Panc1 (cell line): ENCODE data around the gene UBE2M.

Source experiments
- TF ChIP-seq, protein P1 (sequence below): fragments of 450-650 bp; IDR thresholded peaks from 2 replicates; pipeline ENCODE4 v1.5.1; 2017; ENCODE audit warnings: mild to moderate bottlenecking
- TF ChIP-seq, protein P2 (sequence below), 2 experiments: IDR thresholded peaks; 2 replicates each; pipeline ENCODE4 v1.6.1; 2011 to 2012; ENCODE audit warnings: low read depth in 2 of 2, control low read depth in 1 of 2, low read length in 1 of 2, mild to moderate bottlenecking in 1 of 2, moderate library complexity in 1 of 2; ENCODE audit not compliant: insufficient read depth in 1 of 2

DNA sequence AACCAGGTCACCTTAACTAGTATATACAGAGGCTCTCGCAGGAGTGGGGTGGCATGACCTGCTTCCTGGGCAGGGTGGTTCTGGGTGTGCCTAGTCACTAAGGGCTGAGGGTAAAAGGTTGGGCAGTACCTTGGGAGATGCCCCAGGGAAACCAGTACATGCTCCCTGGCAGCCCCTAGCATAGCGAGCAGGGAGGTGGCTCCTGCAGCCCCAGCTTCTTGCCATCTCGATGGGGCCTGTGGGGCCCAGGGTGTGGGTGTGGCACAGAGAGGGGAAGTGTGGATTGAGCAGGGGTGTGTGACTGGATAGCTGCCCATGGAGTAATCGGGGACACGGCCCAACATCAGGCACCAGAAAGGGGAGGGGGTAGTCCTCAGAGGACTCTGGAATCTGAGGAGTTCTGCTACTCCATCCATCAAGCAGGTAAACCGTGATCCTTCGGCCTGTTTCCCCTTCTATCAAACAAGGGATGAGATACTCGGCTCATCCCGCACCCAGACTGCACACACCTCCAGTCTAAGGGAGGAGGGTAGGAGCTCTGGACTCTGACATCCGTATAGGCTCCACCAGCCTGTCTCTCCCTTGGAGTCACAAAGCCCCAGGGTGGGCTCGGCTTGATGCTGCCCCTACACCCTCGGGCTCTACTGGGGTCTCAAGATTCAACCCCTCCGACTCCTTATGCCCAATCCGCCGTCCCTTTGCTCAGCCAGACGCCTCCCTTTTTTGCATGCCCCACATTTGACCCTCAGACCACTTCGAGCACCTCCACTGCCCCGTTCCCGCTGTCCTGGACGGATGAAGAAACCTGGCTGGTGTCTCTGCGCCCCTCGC is 39.9 kb downstream of the UBE2M start:
- TF ChIP-seq, protein P1, sequence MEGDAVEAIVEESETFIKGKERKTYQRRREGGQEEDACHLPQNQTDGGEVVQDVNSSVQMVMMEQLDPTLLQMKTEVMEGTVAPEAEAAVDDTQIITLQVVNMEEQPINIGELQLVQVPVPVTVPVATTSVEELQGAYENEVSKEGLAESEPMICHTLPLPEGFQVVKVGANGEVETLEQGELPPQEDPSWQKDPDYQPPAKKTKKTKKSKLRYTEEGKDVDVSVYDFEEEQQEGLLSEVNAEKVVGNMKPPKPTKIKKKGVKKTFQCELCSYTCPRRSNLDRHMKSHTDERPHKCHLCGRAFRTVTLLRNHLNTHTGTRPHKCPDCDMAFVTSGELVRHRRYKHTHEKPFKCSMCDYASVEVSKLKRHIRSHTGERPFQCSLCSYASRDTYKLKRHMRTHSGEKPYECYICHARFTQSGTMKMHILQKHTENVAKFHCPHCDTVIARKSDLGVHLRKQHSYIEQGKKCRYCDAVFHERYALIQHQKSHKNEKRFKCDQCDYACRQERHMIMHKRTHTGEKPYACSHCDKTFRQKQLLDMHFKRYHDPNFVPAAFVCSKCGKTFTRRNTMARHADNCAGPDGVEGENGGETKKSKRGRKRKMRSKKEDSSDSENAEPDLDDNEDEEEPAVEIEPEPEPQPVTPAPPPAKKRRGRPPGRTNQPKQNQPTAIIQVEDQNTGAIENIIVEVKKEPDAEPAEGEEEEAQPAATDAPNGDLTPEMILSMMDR: no peak
- TF ChIP-seq, protein P2, sequence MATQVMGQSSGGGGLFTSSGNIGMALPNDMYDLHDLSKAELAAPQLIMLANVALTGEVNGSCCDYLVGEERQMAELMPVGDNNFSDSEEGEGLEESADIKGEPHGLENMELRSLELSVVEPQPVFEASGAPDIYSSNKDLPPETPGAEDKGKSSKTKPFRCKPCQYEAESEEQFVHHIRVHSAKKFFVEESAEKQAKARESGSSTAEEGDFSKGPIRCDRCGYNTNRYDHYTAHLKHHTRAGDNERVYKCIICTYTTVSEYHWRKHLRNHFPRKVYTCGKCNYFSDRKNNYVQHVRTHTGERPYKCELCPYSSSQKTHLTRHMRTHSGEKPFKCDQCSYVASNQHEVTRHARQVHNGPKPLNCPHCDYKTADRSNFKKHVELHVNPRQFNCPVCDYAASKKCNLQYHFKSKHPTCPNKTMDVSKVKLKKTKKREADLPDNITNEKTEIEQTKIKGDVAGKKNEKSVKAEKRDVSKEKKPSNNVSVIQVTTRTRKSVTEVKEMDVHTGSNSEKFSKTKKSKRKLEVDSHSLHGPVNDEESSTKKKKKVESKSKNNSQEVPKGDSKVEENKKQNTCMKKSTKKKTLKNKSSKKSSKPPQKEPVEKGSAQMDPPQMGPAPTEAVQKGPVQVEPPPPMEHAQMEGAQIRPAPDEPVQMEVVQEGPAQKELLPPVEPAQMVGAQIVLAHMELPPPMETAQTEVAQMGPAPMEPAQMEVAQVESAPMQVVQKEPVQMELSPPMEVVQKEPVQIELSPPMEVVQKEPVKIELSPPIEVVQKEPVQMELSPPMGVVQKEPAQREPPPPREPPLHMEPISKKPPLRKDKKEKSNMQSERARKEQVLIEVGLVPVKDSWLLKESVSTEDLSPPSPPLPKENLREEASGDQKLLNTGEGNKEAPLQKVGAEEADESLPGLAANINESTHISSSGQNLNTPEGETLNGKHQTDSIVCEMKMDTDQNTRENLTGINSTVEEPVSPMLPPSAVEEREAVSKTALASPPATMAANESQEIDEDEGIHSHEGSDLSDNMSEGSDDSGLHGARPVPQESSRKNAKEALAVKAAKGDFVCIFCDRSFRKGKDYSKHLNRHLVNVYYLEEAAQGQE (IDR thresholded peaks at IDR 0.05; ENCODE audit: insufficient read depth in 1 of 2, low read depth in 2 of 2, low read length in 1 of 2): no peak
